CD4-positive, alpha-beta memory T cell (primary cell): ENCODE measurements around the gene TCTN1. TPM values are rescaled to one million over a fixed set of nuclear protein-coding genes. Genes with fewer than 3 reads are reported as not detected.

Experiments
- CTCF ChIA-PET: fragments of 350-600 bp; sonication (Branson Sonifier 250); formaldehyde crosslinking; loops from one replicate; lab custom pipeline; 2021; ENCODE audit warnings: inconsistent platforms; ENCODE audit not compliant: partially characterized antibody; lab: Charles Lee
- POLR2A ChIA-PET: fragments of 350-600 bp; sonication (Branson Sonifier 250); formaldehyde crosslinking; loops from one replicate; lab custom pipeline; 2021; ENCODE audit not compliant: partially characterized antibody; lab: Charles Lee
- DNase-seq, 5 donors: peaks; one replicate each; pipeline versions ENCODE4 v3.0.0 to v3.0.0-alpha.2; 2020 to 2022; ENCODE audit warnings: mixed read lengths in 1 of 5
- H3K27ac ChIP-seq: one replicate; pipeline ENCODE4 v1.7.0; 2013; ENCODE audit warnings: low read depth, low read length
- H3K27me3 ChIP-seq: 2 replicates; pipeline ENCODE4 v1.7.0; 2013; ENCODE audit warnings: mild to moderate bottlenecking, low read length, moderate library complexity; ENCODE audit not compliant: insufficient read depth
- H3K36me3 ChIP-seq: 2 replicates; pipeline ENCODE4 v1.7.0; 2013; ENCODE audit warnings: mild to moderate bottlenecking, low read length, moderate library complexity; ENCODE audit not compliant: insufficient read depth
- H3K4me1 ChIP-seq: 2 replicates; pipeline ENCODE4 v1.7.0; 2013; ENCODE audit warnings: mild to moderate bottlenecking, low read length, moderate library complexity; ENCODE audit not compliant: insufficient read depth
- H3K4me3 ChIP-seq, 2 donors: one replicate each; pipeline ENCODE4 v1.7.0; 2013; ENCODE audit warnings: low read length in 2 of 2, mild to moderate bottlenecking in 1 of 2
- H3K9me3 ChIP-seq, 2 donors: one replicate each; pipeline ENCODE4 v1.7.0; 2013; ENCODE audit warnings: low read length in 2 of 2, control low read depth in 1 of 2; ENCODE audit not compliant: control insufficient read depth in 1 of 2
- H3K27ac Mint-ChIP-seq, 7 donors: one replicate each; pipeline ENCODE4 v1.8.0; 2020 to 2021; ENCODE audit warnings: mixed read lengths in 7 of 7, mild to moderate bottlenecking in 6 of 7, inconsistent platforms in 3 of 7, moderate library complexity in 3 of 7
- H3K27me3 Mint-ChIP-seq, 2 donors: one replicate each; pipeline ENCODE4 v1.8.0; 2020 to 2021; ENCODE audit warnings: mixed read lengths in 2 of 2
- H3K36me3 Mint-ChIP-seq, 2 donors: one replicate each; pipeline ENCODE4 v1.8.0; 2020 to 2021; ENCODE audit warnings: mixed read lengths in 2 of 2, inconsistent platforms in 1 of 2, mild to moderate bottlenecking in 1 of 2
- H3K4me1 Mint-ChIP-seq, 4 donors: one replicate each; pipeline ENCODE4 v1.8.0; 2020 to 2021; ENCODE audit warnings: mixed read lengths in 4 of 4, mild to moderate bottlenecking in 1 of 4
- H3K4me3 Mint-ChIP-seq, 8 donors: one replicate each; pipeline ENCODE4 v1.8.0; 2020 to 2021; ENCODE audit warnings: mixed read lengths in 8 of 8, mild to moderate bottlenecking in 7 of 8, moderate library complexity in 6 of 8, inconsistent platforms in 3 of 8
- H3K9me3 Mint-ChIP-seq, 8 donors: one replicate each; pipeline ENCODE4 v1.8.0; 2020 to 2021; ENCODE audit warnings: mixed read lengths in 8 of 8, mild to moderate bottlenecking in 5 of 8, inconsistent platforms in 3 of 8, moderate library complexity in 1 of 8
- intact Hi-C: fragments of 100-400 bp; cut with micrococcal nuclease; formaldehyde crosslinking; loops from one replicate; pipeline ENCODE4 v1.15.1; 2023
- polyA plus RNA-seq, 2 donors: library from polyadenylated mRNA; unstranded; fragments of 300-500 nt; fragmentation: Illumina TruSeq; gene quantifications; one replicate each; pipeline ENCODE4 v1.2.3, GENCODE V29; 2021
- total RNA-seq, 2 experiments: library from RNA; stranded (reverse); gene quantifications; one replicate each; pipeline ENCODE4 v1.2.3, GENCODE V29; 2021

The TCTN1 gene
- total and polyA plus RNA-seq, 4 experiments from 2014 or later: 5.8 to 7.7 (median 6.0) TPM

GRCh38 chr12:110677206-110677911 lies 63.4 kb downstream of the TCTN1 start:
- POLR2A ChIA-PET: no interaction called here
- peaks cover 9 to 12% of the 10 kb centered on the region in 2 donors for H3K36me3 Mint-ChIP-seq
- CTCF ChIA-PET: interaction anchor here (1.1 kb wide), 1 partner anchor 19 kb away, joined by 3 read pairs; no protein-coding TSS in a partner anchor
- Histone ChIP-seq H3K4me3 (no peak overlapping the region), H3K36me3 (no peaks in the 10 kb centered on the region), H3K9me3 (no peaks in the 10 kb centered on the region), H3K27me3 (no peaks in the 10 kb centered on the region), H3K27ac (no peak overlapping the region), H3K4me1 (peaks cover 22% of the 10 kb centered on the region)
- DNase-seq: no peak
- intact Hi-C loops: no loop called here
- peaks cover 0 to 8% (median 4%) of the 10 kb centered on the region in 8 donors for H3K9me3 Mint-ChIP-seq
- no peaks in the 10 kb centered on the region for H3K27me3 Mint-ChIP-seq
- H3K4me1 Mint-ChIP-seq: peaks cover 12 to 25% (median 18%) of the 10 kb centered on the region in 4 donors
- peak overlapping the region; percentile 63 to 92 (median 83) for H3K27ac Mint-ChIP-seq
- H3K4me3 Mint-ChIP-seq: peak overlapping the region in 7 of 8 donors; percentile 20 to 81 (median 45)

DNA sequence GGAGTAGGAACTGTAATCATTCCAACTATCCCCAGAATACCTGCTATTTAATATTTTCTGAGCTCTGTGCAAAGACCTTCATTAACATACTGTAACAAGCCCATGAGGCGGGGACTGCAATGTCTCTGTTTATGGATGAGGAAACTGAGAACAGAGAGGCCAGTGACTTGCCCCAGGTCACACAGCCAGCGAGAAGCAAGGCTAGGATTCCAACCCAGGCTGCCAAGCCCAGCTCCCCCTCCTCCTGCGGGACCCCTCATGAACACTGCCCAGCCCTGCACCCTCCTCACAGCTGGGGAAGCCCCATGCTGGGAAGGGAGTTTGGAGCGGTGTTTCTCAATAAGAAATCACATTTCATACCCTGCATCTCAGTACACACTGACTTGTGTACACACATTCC lies 64.1 kb downstream of the TCTN1 start:
- no peak overlapping the region for H3K4me3 ChIP-seq
- ChIA-PET CTCF (interaction anchor here (1.1 kb wide), 1 partner anchor 20 kb away, joined by 3 read pairs; no protein-coding TSS in a partner anchor), POLR2A (no interaction called here)
- Mint-ChIP-seq H3K27me3 (no peaks in the 10 kb centered on the region), H3K9me3 (peaks cover 0 to 8% (median 4%) of the 10 kb centered on the region in 8 donors), H3K4me1 (peaks cover 12 to 25% (median 18%) of the 10 kb centered on the region in 4 donors), H3K4me3 (peak overlapping the region in 6 of 8 donors; percentile 20 to 81 (median 48)), H3K27ac (peak overlapping the region; percentile 63 to 92 (median 83)), H3K36me3 (peaks cover 9% of the 10 kb centered on the region in 2 donors)
- peaks cover 22% of the 10 kb centered on the region for H3K4me1 ChIP-seq
- no peaks in the 10 kb centered on the region for H3K36me3 ChIP-seq
- intact Hi-C loops: no loop called here
- no peak for DNase-seq
- H3K27me3 ChIP-seq: no peaks in the 10 kb centered on the region
- H3K27ac ChIP-seq: no peak overlapping the region
- H3K9me3 ChIP-seq: no peaks in the 10 kb centered on the region

- Mint-ChIP-seq H3K4me1 (peaks cover 12 to 25% (median 18%) of the 10 kb centered on the region in 4 donors), H3K27me3 (no peaks in the 10 kb centered on the region), H3K4me3 (no peak overlapping the region), H3K27ac (no peak overlapping the region), H3K36me3 (peaks cover 7 to 12% of the 10 kb centered on the region in 2 donors), H3K9me3 (peaks cover 0 to 7% (median 4%) of the 10 kb centered on the region in 8 donors)
- no peak for DNase-seq
- ChIA-PET POLR2A (no interaction called here), CTCF (no interaction called here)
- Histone ChIP-seq H3K4me1 (peaks cover 22% of the 10 kb centered on the region), H3K27ac (no peak overlapping the region), H3K36me3 (no peaks in the 10 kb centered on the region), H3K27me3 (no peaks in the 10 kb centered on the region), H3K4me3 (no peak overlapping the region), H3K9me3 (no peaks in the 10 kb centered on the region)
- intact Hi-C loops: no loop called here
These were observed 65.3 kb downstream of the TCTN1 start for GRCh38 chr12:110679201-110679600.

DNA sequence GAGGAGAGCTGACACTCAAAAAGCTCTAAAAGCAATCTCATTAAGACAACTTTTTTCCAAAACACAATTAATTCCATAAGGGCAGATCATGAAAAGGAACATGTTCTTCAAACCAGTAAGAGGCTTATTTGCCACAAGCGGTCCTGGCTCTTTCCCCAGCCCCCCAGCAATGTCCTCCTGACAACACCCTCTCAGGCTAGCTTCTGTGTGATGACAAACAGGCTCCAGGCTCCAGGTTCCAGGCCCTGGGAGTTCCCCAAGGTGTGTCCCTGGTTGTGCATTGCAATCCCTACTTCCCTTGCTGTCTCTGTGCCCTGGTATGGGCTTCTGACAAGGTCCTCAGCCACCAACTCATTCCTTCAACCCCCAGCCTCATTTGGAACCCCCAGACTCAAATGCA lies 66.1 kb downstream of the TCTN1 start:
- peaks cover 11 to 29% (median 18%) of the 10 kb centered on the region in 4 donors for H3K4me1 Mint-ChIP-seq
- peak overlapping the region in 1 of 8 donors; percentile 36 for H3K4me3 Mint-ChIP-seq
- Histone ChIP-seq H3K9me3 (no peaks in the 10 kb centered on the region), H3K4me1 (peaks cover 22% of the 10 kb centered on the region), H3K4me3 (no peak overlapping the region), H3K27ac (no peak overlapping the region), H3K36me3 (no peaks in the 10 kb centered on the region), H3K27me3 (no peaks in the 10 kb centered on the region)
- intact Hi-C loops: no loop called here
- peaks cover 7 to 10% of the 10 kb centered on the region in 2 donors for H3K36me3 Mint-ChIP-seq
- ChIA-PET POLR2A (interaction anchor here (1.1 kb wide), 1 partner anchor 10 kb away, joined by 3 read pairs; no protein-coding TSS in a partner anchor), CTCF (no interaction called here)
- H3K27ac Mint-ChIP-seq: peak overlapping the region in 3 of 7 donors; percentile 1 to 20 (median 10)
- no peak for DNase-seq
- H3K27me3 Mint-ChIP-seq: no peaks in the 10 kb centered on the region
- H3K9me3 Mint-ChIP-seq: peaks cover 0 to 3% (median 0%) of the 10 kb centered on the region in 8 donors

DNA sequence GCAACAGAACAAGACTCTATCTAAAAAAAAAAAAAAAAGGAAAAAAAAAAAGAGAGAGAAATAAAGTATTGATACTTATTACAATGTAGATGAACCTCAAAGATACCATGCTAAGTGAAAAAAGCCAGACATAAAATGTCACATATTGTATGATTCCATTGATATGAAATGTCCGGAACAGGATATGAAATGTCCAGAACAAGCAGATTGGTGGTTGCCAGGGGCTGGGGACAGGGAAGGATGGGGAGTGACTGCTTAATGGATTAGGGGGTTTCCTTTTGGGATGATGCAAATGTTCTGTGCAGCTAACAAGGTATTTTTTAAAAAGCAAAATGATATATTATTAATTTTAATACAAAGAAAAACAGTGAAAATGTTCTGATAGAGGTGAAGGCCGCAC lies 70.0 kb downstream of the TCTN1 start:
- peaks cover 5 to 38% (median 15%) of the 10 kb centered on the region in 4 donors for H3K4me1 Mint-ChIP-seq
- H3K27ac ChIP-seq: no peak overlapping the region
- H3K9me3 ChIP-seq: no peaks in the 10 kb centered on the region
- peak overlapping the region in 1 of 8 donors; percentile 65 for H3K4me3 Mint-ChIP-seq
- no peak for DNase-seq
- no peak overlapping the region for H3K4me3 ChIP-seq
- ChIA-PET POLR2A (no interaction called here), CTCF (no interaction called here)
- H3K36me3 Mint-ChIP-seq: peaks cover 4 to 24% of the 10 kb centered on the region in 2 donors
- peaks cover 12% of the 10 kb centered on the region for H3K4me1 ChIP-seq
- peaks cover 0 to 4% (median 0%) of the 10 kb centered on the region in 8 donors for H3K9me3 Mint-ChIP-seq
- H3K27me3 ChIP-seq: no peaks in the 10 kb centered on the region
- H3K27ac Mint-ChIP-seq: no peak overlapping the region
- H3K36me3 ChIP-seq: no peaks in the 10 kb centered on the region
- intact Hi-C loops: no loop called here
- peaks cover 0 to 5% of the 10 kb centered on the region in 2 donors for H3K27me3 Mint-ChIP-seq

GRCh38 chr12:110684312-110684836 lies 70.4 kb downstream of the TCTN1 start:
- Histone ChIP-seq H3K4me1 (peaks cover 13% of the 10 kb centered on the region), H3K27ac (no peak overlapping the region), H3K36me3 (no peaks in the 10 kb centered on the region), H3K27me3 (no peaks in the 10 kb centered on the region), H3K4me3 (no peak overlapping the region), H3K9me3 (no peaks in the 10 kb centered on the region)
- POLR2A ChIA-PET: no interaction called here
- Mint-ChIP-seq H3K27ac (no peak overlapping the region), H3K27me3 (peaks cover 0 to 5% of the 10 kb centered on the region in 2 donors), H3K4me1 (peaks cover 6 to 40% (median 14%) of the 10 kb centered on the region in 4 donors), H3K4me3 (peak overlapping the region in 1 of 8 donors; percentile 27), H3K9me3 (peaks cover 0 to 4% (median 0%) of the 10 kb centered on the region in 8 donors), H3K36me3 (peaks cover 4 to 24% of the 10 kb centered on the region in 2 donors)
- intact Hi-C loops: no loop called here
- CTCF ChIA-PET: interaction anchor here (2.4 kb wide), 1 partner anchor 11 kb away, joined by 5 read pairs; no protein-coding TSS in a partner anchor
- no peak for DNase-seq
